ENCODE measurements around the gene PMS2. TPM values are rescaled to one million over a fixed set of nuclear protein-coding genes. Genes with fewer than 3 reads are reported as not detected.

PMS2 gene
- total RNA-seq, 1 experiment from 2014 or later, result 27.6 TPM

- 0 out of 2 replicates have a peak, but pooled peaks have one; percentile 39 for TF ChIP-seq CBX3 (IDR thresholded peaks at IDR 0.05; ENCODE audit: low read depth)
- peak; percentile 24; the same call in 1 of the 2 replicates for TF ChIP-seq SRF (IDR thresholded peaks at IDR 0.05; ENCODE audit: low read depth)
- no peak for TF ChIP-seq ZNF274 (IDR thresholded peaks at IDR 0.05; ENCODE audit: low read depth, low read length)
- TF ChIP-seq JUND (IDR thresholded peaks at IDR 0.05), result peak; percentile 34; the same call in 1 of the 2 replicates
- TF ChIP-seq SIN3A (IDR thresholded peaks at IDR 0.05; ENCODE audit: low read depth), result 0 out of 2 replicates have a peak, but pooled peaks have one; percentile 37
- TF ChIP-seq EZH2phosphoT487 (IDR thresholded peaks at IDR 0.05; ENCODE audit: borderline replicate concordance), result no peak
- TF ChIP-seq EZH2 (IDR thresholded peaks at IDR 0.05), result no peak
- TF ChIP-seq RAD21 (IDR thresholded peaks at IDR 0.05; ENCODE audit: low read depth), result no peak
- no peak for TF ChIP-seq YY1 (IDR thresholded peaks at IDR 0.05; ENCODE audit: extremely low read depth, insufficient replicate concordance, low read depth, low read length)
Measured at GRCh38 chr7:6015917-6016652, 7.2 kb upstream of the PMS2 start (continued).

DNA sequence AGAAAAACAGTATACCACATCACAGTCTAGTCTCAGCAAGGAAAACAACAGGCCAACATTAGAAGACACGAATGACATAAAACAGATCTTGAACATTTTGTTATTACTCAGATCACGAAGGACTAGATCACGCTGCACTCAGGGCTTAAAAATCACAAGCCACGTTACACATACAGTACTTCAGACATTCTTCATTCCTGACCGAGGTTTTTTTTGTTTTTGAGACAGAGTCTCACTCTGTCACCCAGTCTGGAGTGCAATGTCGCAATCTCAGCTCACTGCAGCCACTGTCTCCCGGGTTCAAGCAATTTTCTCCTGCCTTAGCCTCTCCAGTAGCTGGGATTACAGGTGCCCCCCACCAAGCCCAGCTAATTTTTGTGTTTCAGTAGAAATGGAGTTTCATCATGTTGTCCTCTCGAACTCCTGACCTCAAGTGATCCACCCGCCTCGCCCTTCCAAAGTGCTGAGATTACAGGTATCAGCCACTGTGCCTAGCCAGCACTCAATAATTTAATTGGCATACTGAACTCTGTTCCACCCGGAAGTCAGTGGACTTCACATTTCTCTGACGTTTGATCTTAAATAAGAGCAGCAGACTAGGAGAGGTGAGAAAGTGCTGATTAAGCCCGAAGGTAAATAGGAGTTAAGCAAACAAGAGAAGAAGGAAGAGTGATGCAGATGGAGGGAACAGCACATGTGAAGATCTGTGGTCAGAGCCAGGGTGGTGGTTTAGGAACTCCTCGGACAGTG is 3.7 kb upstream of the PMS2 start:
- DNase-seq (ENCODE audit: low read depth, low spot score) (no peak), ATAC-seq (no peak)
- Histone ChIP-seq H3K9me2 (ENCODE audit: insufficient read depth) (no peaks in the 10 kb centered on the region), H3K4me2 (ENCODE audit: low read length) (no peak overlapping the region), H3K79me2 (ENCODE audit: insufficient read depth, low read length) (peaks cover 49% of the 10 kb centered on the region), H3K4me3 (replicated peaks in 1 of 2; ENCODE audit: low read depth in 1 of 2, low read length in 2 of 2) (no peak overlapping the region), H4K20me1 (ENCODE audit: insufficient read depth) (no peaks in the 10 kb centered on the region), H3K36me3 (ENCODE audit: control insufficient read depth in 1 of 2, insufficient read depth in 2 of 2, low read length in 2 of 2) (peaks cover 8 to 28% of the 10 kb centered on the region in 2 experiments; a peak in 2 of 4 replicates), H3K27me3 (ENCODE audit: insufficient read depth, low read length) (no peaks in the 10 kb centered on the region), H2AFZ (ENCODE audit: low read depth, low read length, poor library complexity, severe bottlenecking) (no peak overlapping the region), H3K27ac (ENCODE audit: low read depth, low read length) (no peak overlapping the region), H3K9me3 (ENCODE audit: control insufficient read depth in 1 of 2, insufficient read depth in 1 of 2, low read depth in 1 of 2, low read length in 2 of 2) (no peaks in the 10 kb centered on the region), H3K9ac (ENCODE audit: low read length) (no peak overlapping the region), H3K4me1 (ENCODE audit: control insufficient read depth in 1 of 2, insufficient read depth in 2 of 2, low read length in 2 of 2) (peaks cover 16 to 18% of the 10 kb centered on the region in 2 experiments; a peak in 3 of 4 replicates)
- BruUV-seq (replicated peaks), result no TSS peak
- ChIA-PET RAD21 (ENCODE audit: low non-redundant PET in 1 of 2, low total read pairs in 2 of 2, uncharacterized antibody in 2 of 2, unreplicated experiment in 2 of 2) (no interaction called here), POLR2A (no interaction called here), CTCF (no interaction called here)
- intact Hi-C loops (cut with micrococcal nuclease), result no loop called here
- no peak for TF ChIP-seq EGR1 (IDR thresholded peaks at IDR 0.05; ENCODE audit: low read depth)
- no peak for TF ChIP-seq TCF7L2 (IDR thresholded peaks at IDR 0.05; ENCODE audit: borderline replicate concordance, extremely low read depth, insufficient read depth, insufficient read length)
- TF ChIP-seq ELF1 (IDR thresholded peaks at IDR 0.05; ENCODE audit: borderline replicate concordance, low read depth), result no peak
- TF ChIP-seq CBX3 (IDR thresholded peaks at IDR 0.05; ENCODE audit: low read depth), result no peak
- no peak for TF ChIP-seq SIN3A (IDR thresholded peaks at IDR 0.05; ENCODE audit: low read depth)
- TF ChIP-seq POLR2AphosphoS5 (IDR thresholded peaks at IDR 0.05; ENCODE audit: low read depth, low read length), result no peak
- no peak for TF ChIP-seq JUND (IDR thresholded peaks at IDR 0.05)
- no peak for TF ChIP-seq RAD21 (IDR thresholded peaks at IDR 0.05; ENCODE audit: low read depth)
- TF ChIP-seq REST (IDR thresholded peaks at IDR 0.05; ENCODE audit: low read depth), result no peak
- TF ChIP-seq YY1 (IDR thresholded peaks at IDR 0.05; ENCODE audit: extremely low read depth, insufficient replicate concordance, low read depth, low read length), result no peak
- TF ChIP-seq CEBPB (IDR thresholded peaks at IDR 0.05; ENCODE audit: low read depth), result no peak
- TF ChIP-seq FOSL1 (IDR thresholded peaks at IDR 0.05; ENCODE audit: low read depth), result no peak
- TF ChIP-seq EZH2 (IDR thresholded peaks at IDR 0.05), result no peak
- no peak for TF ChIP-seq ZBTB33 (IDR thresholded peaks at IDR 0.05; ENCODE audit: extremely low read depth, insufficient replicate concordance, low read length)
- TF ChIP-seq ZFX (IDR thresholded peaks at IDR 0.05), result no peak
- TF ChIP-seq EZH2phosphoT487 (IDR thresholded peaks at IDR 0.05; ENCODE audit: borderline replicate concordance), result no peak
